Colonic mucosa (tissue), 4 donors: ENCODE measurements around the gene ENPP6. TPM values are rescaled to one million over a fixed set of nuclear protein-coding genes. Genes with fewer than 3 reads are reported as not detected.

Source experiments
- DNase-seq: peaks from one replicate; pipeline ENCODE4 v3.0.0-alpha.2; 2020
- H3K27ac ChIP-seq: fragments of 200-600 bp; one replicate; pipeline ENCODE4 v1.8.0; 2021
- H3K27me3 ChIP-seq: fragments of 200-600 bp; one replicate; pipeline ENCODE4 v1.8.0; 2021
- H3K36me3 ChIP-seq: fragments of 200-600 bp; one replicate; pipeline ENCODE4 v1.8.0; 2021
- H3K4me1 ChIP-seq: fragments of 200-600 bp; one replicate; pipeline ENCODE4 v1.8.0; 2021; ENCODE audit warnings: mild to moderate bottlenecking
- H3K4me3 ChIP-seq: fragments of 200-600 bp; one replicate; pipeline ENCODE4 v1.8.0; 2021
- H3K9ac ChIP-seq, 2 donors: one replicate each; pipeline ENCODE4 v1.7.0; 2013; ENCODE audit warnings: control low read depth in 2 of 2, low read depth in 2 of 2, low read length in 2 of 2
- H3K9me3 ChIP-seq: fragments of 200-600 bp; one replicate; pipeline ENCODE4 v1.8.0; 2021
- CTCF ChIP-seq: fragments of 200-600 bp; IDR thresholded peaks from one replicate; pipeline ENCODE4 v1.8.0; 2022; ENCODE audit warnings: antibody characterized with exemption, mild to moderate bottlenecking
- intact Hi-C: fragments of 100-400 bp; cut with DNase I; formaldehyde crosslinking; loops from one replicate; pipeline ENCODE4 v1.14.1; 2022
- total RNA-seq, 2 donors: library from RNA; stranded (reverse); fragmentation: NEBNext Ultra II Directional in 1 of 2; extraction: Animal tissue kit (Norgen Biotek cat#: 25700) in 1 of 2; gene quantifications; one replicate each; pipeline ENCODE4 v1.2.1, GENCODE V29; 2021
- donor health status: healthy.
- donor health status: DM: no; HTN: no; CAD: no.
- donor health status: DM: no; HTN: no; CAD: no.

The ENPP6 gene
- total RNA-seq, 2 donors from 2014 or later = 0.27 to 0.53 TPM

DNA sequence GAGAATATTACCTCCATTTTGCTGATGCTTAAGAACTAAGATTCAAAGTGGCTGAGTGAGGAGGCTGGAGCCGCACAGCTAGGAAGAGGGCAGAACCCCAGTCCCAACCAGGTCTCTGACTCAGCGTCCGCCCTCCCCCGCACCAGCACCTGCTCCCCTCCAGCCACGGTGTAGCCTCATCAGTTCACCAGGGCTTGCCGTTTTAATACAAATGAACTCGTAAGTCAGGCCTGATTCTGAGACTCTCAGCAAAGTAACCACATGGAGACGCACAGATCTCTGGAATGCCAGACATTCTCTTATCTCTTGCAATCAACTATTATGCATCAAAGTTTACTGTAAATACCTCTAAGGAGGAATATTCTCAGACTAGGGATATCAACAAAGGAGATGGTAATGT lies 52.4 kb downstream of the ENPP6 start:
- H3K27ac ChIP-seq = no peak overlapping the region
- H3K36me3 ChIP-seq = no peaks in the 10 kb centered on the region
- no peak overlapping the region for H3K4me3 ChIP-seq
- H3K9ac ChIP-seq = no peak overlapping the region
- no peak for DNase-seq
- no peak for TF ChIP-seq CTCF
- intact Hi-C loops = no loop called here
- H3K9me3 ChIP-seq = no peaks in the 10 kb centered on the region
- no peaks in the 10 kb centered on the region for H3K4me1 ChIP-seq
- peaks cover 4% of the 10 kb centered on the region for H3K27me3 ChIP-seq

DNA sequence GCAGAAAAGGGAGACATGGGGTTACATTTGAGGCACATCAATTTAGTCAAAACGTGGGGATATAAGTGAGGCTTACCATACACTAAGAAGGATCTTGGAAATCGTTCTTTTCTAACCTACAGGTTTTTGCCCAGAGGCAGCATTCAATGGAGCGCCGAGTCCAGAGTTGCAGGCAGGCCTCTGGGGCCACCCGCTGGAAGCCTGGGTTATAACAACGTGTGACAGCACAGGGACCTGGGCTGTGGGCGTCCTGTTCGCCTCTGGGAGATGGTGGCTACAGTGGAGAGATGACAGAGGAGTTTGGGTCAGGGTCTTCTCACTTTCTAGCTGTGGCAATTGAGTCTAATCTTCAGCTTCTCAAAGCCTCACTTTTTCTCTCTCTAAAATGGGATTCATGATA lies 53.9 kb downstream of the ENPP6 start:
- intact Hi-C loops = loop anchor here (1.0 to 5.0 kb wide), 2 partner anchors 62 to 324 kb away; no protein-coding TSS in a partner anchor
- Histone ChIP-seq H3K27me3 (peaks cover 4% of the 10 kb centered on the region), H3K9me3 (no peaks in the 10 kb centered on the region), H3K4me3 (no peak overlapping the region), H3K4me1 (no peaks in the 10 kb centered on the region), H3K27ac (no peak overlapping the region), H3K36me3 (no peaks in the 10 kb centered on the region), H3K9ac (no peak overlapping the region)
- TF ChIP-seq CTCF = peak; percentile 42
- DNase-seq = peak; percentile 33

- TF ChIP-seq CTCF = no peak
- Histone ChIP-seq H3K27me3 (no peaks in the 10 kb centered on the region), H3K9me3 (no peaks in the 10 kb centered on the region), H3K36me3 (no peaks in the 10 kb centered on the region), H3K27ac (no peak overlapping the region), H3K9ac (no peak overlapping the region), H3K4me1 (no peaks in the 10 kb centered on the region), H3K4me3 (no peak overlapping the region)
- intact Hi-C loops = loop anchor here (5.0 kb wide), 1 partner anchor 60 kb away; no protein-coding TSS in a partner anchor
- DNase-seq = no peak
These were observed 55.1 kb downstream of the ENPP6 start for GRCh38 chr4:184162596-184162995.

- Histone ChIP-seq H3K36me3 (no peaks in the 10 kb centered on the region), H3K9me3 (no peaks in the 10 kb centered on the region), H3K27ac (no peak overlapping the region), H3K27me3 (no peaks in the 10 kb centered on the region), H3K9ac (no peak overlapping the region), H3K4me3 (no peak overlapping the region), H3K4me1 (no peaks in the 10 kb centered on the region)
- no peak for TF ChIP-seq CTCF
- DNase-seq = no peak
- intact Hi-C loops = no loop called here
These were observed 60.4 kb downstream of the ENPP6 start for GRCh38 chr4:184157322-184157721.

DNA sequence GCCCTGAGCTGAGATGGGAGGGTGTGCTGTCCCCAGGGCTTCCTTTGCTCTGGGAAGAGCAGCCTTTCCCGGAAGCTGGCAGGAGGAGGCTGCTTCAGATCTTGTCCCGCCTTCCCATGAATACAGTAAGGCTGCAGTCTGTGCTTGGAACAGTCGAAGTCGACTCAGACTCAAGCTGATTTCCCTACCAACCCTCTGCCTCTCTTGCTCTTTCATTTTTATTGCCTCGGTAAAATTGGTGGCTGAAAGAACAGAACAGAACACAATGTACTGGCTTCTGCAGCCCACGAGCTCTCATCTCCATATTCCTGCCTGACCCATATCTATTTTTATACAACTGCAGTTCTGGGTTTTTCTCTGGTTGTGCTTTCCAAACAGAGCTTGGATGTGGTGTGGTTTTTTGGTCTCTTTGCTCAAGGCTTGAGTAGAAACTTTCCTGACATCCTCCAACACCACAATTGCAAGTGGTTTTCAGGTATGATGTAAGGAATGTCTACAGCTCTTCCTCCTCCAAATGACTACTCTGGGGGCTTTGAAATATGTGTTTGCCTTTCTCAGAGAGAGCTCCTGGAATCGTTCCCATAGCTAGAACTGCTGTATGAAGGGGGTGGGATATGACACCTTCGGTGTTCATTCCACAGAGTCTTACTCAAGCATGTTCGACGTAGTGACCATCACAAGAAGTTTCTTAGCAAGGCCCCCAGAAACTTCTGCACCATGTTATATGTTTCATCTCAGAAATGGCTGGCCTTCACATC lies 61.3 kb downstream of the ENPP6 start:
- intact Hi-C loops = no loop called here
- Histone ChIP-seq H3K27ac (no peak overlapping the region), H3K4me3 (no peak overlapping the region)

More for the DNA sequence above, 61.3 kb downstream of the ENPP6 start:
- TF ChIP-seq CTCF = no peak
- Histone ChIP-seq H3K9ac (no peak overlapping the region), H3K4me1 (no peaks in the 10 kb centered on the region), H3K36me3 (no peaks in the 10 kb centered on the region), H3K9me3 (no peaks in the 10 kb centered on the region), H3K27me3 (no peaks in the 10 kb centered on the region)
- no peak for DNase-seq
